Adrenal gland (tissue), 5 donors: ENCODE data around the gene SYMPK.

Experiments used
- CTCF ChIP-seq, 6 experiments: fragments of 450-650 bp in 4 of 6; fragments of 200-600 bp in 2 of 6; sonication (generic) in 1 of 6; IDR thresholded peaks; 1 replicate in 5 of 6; 2 replicates in 1 of 6; pipeline versions ENCODE4 v1.5.1 to v1.8.0; 2016 to 2021; ENCODE audit warnings: antibody characterized with exemption in 6 of 6, mild to moderate bottlenecking in 2 of 6, moderate library complexity in 1 of 6
- POLR2A ChIP-seq, 2 donors: fragments of 450-650 bp; IDR thresholded peaks; one replicate each; pipeline ENCODE4 v1.6.1; 2017; ENCODE audit warnings: antibody characterized with exemption in 2 of 2, mild to moderate bottlenecking in 2 of 2, moderate library complexity in 1 of 2
- donor health status: DM: no; HTN: no; CAD: no.

GRCh38 chr19:45870798-45871197, 7.9 kb upstream of the SYMPK start:
- TF ChIP-seq CTCF (IDR thresholded peaks at IDR 0.05) (no peak), POLR2A (IDR thresholded peaks at IDR 0.05) (no peak)
